K562 (cell line): ENCODE data around the gene ASPRV1. TPM values are rescaled to one million over a fixed set of nuclear protein-coding genes. Genes with fewer than 3 reads are reported as not detected.

Experiments
- ATF6 ChIP-seq: sonication (generic); formaldehyde crosslinking; IDR thresholded peaks from 2 replicates; pipeline ENCODE4 v1.4.0; 2020; ENCODE audit warnings: mild to moderate bottlenecking, missing genetic modification reagents
- CBFA2T2 ChIP-seq: fragments of 450-650 bp; conservative IDR thresholded peaks from 2 replicates; pipeline ENCODE4 v1.6.1; 2017; ENCODE audit warnings: mild to moderate bottlenecking
- CEBPB ChIP-seq: fragments of 450-650 bp; IDR thresholded peaks from 2 replicates; pipeline ENCODE4 v1.6.1; 2016; ENCODE audit warnings: missing genetic modification characterization, missing compliant biosample characterization
- CTCFL ChIP-seq: IDR thresholded peaks from 2 replicates; pipeline ENCODE4 v1.6.1; 2011; ENCODE audit warnings: borderline replicate concordance, low read depth, mild to moderate bottlenecking, moderate library complexity, low read length; ENCODE audit not compliant: insufficient read depth, poor library complexity, severe bottlenecking
- FIP1L1 ChIP-seq: fragments of 200-400 bp; formaldehyde crosslinking; IDR thresholded peaks from 2 replicates; pipeline ENCODE4 v1.6.1; 2018; ENCODE audit warnings: mild to moderate bottlenecking, low read depth, low read length; ENCODE audit not compliant: poor library complexity, severe bottlenecking
- HDAC6 ChIP-seq: IDR thresholded peaks from 2 replicates; pipeline ENCODE4 v1.6.1; 2012; ENCODE audit warnings: low read depth, mild to moderate bottlenecking, control low read depth, inconsistent platforms, low read length, moderate library complexity
- HOXB6 ChIP-seq: fragments of 250-450 bp; sonication (Bioruptor Pico); IDR thresholded peaks from 2 replicates; pipeline ENCODE4 v1.5.1; 2022; ENCODE audit warnings: mild to moderate bottlenecking, borderline replicate concordance
- NCOA2 ChIP-seq, 2 experiments: fragments of 450-650 bp; IDR thresholded peaks; 2 replicates each; pipeline ENCODE4 v1.6.1; 2018; ENCODE audit warnings: mild to moderate bottlenecking in 2 of 2, moderate library complexity in 1 of 2; ENCODE audit not compliant: partially characterized antibody in 2 of 2
- NUFIP1 ChIP-seq: fragments of 450-650 bp; IDR thresholded peaks from 2 replicates; pipeline ENCODE4 v1.6.1; 2018; ENCODE audit not compliant: partially characterized antibody
- PREB ChIP-seq: sonication (generic); formaldehyde crosslinking; IDR thresholded peaks from 2 replicates; pipeline ENCODE4 v1.8.1; 2023; ENCODE audit warnings: mild to moderate bottlenecking, missing genetic modification reagents
- RFX5 ChIP-seq: IDR thresholded peaks from 2 replicates; pipeline ENCODE4 v1.6.1; 2011; ENCODE audit warnings: low read depth, mild to moderate bottlenecking, improper control_type of control experiment, low read length
- RNF2 ChIP-seq: sonication (generic); IDR thresholded peaks from 2 replicates; pipeline ENCODE4 v1.6.1; 2016
- SMAD3 ChIP-seq: fragments of 450-650 bp; formaldehyde crosslinking; conservative IDR thresholded peaks from 2 replicates; pipeline ENCODE4 v1.4.0; 2020; ENCODE audit warnings: mild to moderate bottlenecking
- TFAM ChIP-seq: fragments of 250-450 bp; sonication (Bioruptor Pico); conservative IDR thresholded peaks from 2 replicates; pipeline ENCODE4 v1.5.0; 2021; ENCODE audit warnings: mild to moderate bottlenecking, moderate library complexity
- ZBTB1 ChIP-seq: sonication (generic); formaldehyde crosslinking; IDR thresholded peaks from 2 replicates; pipeline ENCODE4 v1.8.1; 2023; ENCODE audit warnings: missing genetic modification reagents, low read depth, mild to moderate bottlenecking, borderline replicate concordance
- ZC3H11A ChIP-seq: IDR thresholded peaks from 2 replicates; pipeline ENCODE4 v1.6.1; 2012; ENCODE audit warnings: low read depth, low read length, improper control_type of control experiment
- ZEB2 ChIP-seq: fragments of 450-650 bp; IDR thresholded peaks from 2 replicates; pipeline ENCODE4 v1.6.1; 2016
- ZNF197 ChIP-seq: fragments of 200-800 bp; sonication (Bioruptor generic); IDR thresholded peaks from 2 replicates; pipeline ENCODE4 v1.6.1; 2016; ENCODE audit warnings: low read depth, missing genetic modification characterization, missing compliant biosample characterization
- ZNF592 ChIP-seq: fragments of 450-650 bp; IDR thresholded peaks from 2 replicates; pipeline ENCODE4 v1.6.1; 2017; ENCODE audit warnings: antibody characterized with exemption, mild to moderate bottlenecking
- polyA plus RNA-seq, 8 experiments: library from polyadenylated mRNA; depleted of rRNA in 4 of 8; stranded (reverse) in 5 of 8; unstranded in 3 of 8; fragments of >200 nt; fragmentation: Nextera tagmentation in 2 of 8; fragmentation: Illumina TruSeq in 1 of 8; extraction: Ambion mirVana in 2 of 8; extraction: Trizol in 1 of 8; gene quantifications; 2 replicates each; pipeline versions ENCODE4 v1.2.1 to v1.2.3, GENCODE V29; 2011 to 2014; ENCODE audit warnings: inconsistent platforms in 1 of 8, missing spikeins in 1 of 8
- total RNA-seq, 7 experiments: library from RNA; depleted of rRNA in 6 of 7; stranded (reverse); fragments of >200 nt in 6 of 7; fragmentation: Illumina TruSeq in 2 of 7; extraction: Trizol in 2 of 7; gene quantifications; 2 replicates each; pipeline versions ENCODE4 v1.2.1 to v1.2.3, GENCODE V29; 2011 to 2021; ENCODE audit warnings: low replicate concordance in 1 of 7

Gene ASPRV1
- total and polyA plus RNA-seq, 9 of the 15 experiments (the other 6 are each of a cell fraction or from before 2014, with no cell fraction given), result 0.17 to 0.72 (median 0.47) TPM; not detected in 1

- TF ChIP-seq PREB (CRISPR knock-in tag) (no peak), NUFIP1 (no peak), SMAD3 (CRISPR knock-in tag) (0 out of 2 replicates have a peak, but pooled peaks have one; percentile 48), ZC3H11A (no peak), HDAC6 (no peak), TFAM (no peak), CTCFL (peak; percentile 31), CEBPB (tag) (peak; percentile 69), FIP1L1 (peak; percentile 70), RNF2 (peak; percentile 87), NCOA2 (IDR thresholded peaks at IDR 0.05; ENCODE audit: partially characterized antibody in 2 of 2) (no peak), ATF6 (CRISPR knock-in tag) (0 out of 2 replicates have a peak, but pooled peaks have one; percentile 91), ZNF592 (peak; percentile 96), RFX5 (peak; percentile 97), ZEB2 (no peak), CBFA2T2 (no peak), ZNF197 (CRISPR knock-in tag) (no peak), ZBTB1 (no peak), HOXB6 (CRISPR knock-in tag) (no peak)
Observed at GRCh38 chr2:69914164-69914949, 47.1 kb downstream of the ASPRV1 start (continued).
